HFFc6 (cell line): ENCODE data around the gene RTKN2. TPM values are rescaled to one million over a fixed set of nuclear protein-coding genes. Genes with fewer than 3 reads are reported as not detected.

ENCODE experiments used
- DNase-seq: peaks from one replicate; pipeline ENCODE4 v3.0.0-alpha.2; 2018
- H3K27ac Mint-ChIP-seq: 2 replicates; pipeline ENCODE4 v1.8.0; 2020; ENCODE audit warnings: mild to moderate bottlenecking, mixed read lengths
- H3K27me3 Mint-ChIP-seq: 2 replicates; pipeline ENCODE4 v1.8.0; 2021; ENCODE audit warnings: mild to moderate bottlenecking, moderate library complexity, mixed read lengths; ENCODE audit not compliant: insufficient read depth
- H3K36me3 Mint-ChIP-seq: 2 replicates; pipeline ENCODE4 v1.8.0; 2021; ENCODE audit warnings: low read depth, mixed read lengths
- H3K4me1 Mint-ChIP-seq: 2 replicates; pipeline ENCODE4 v1.8.0; 2020; ENCODE audit warnings: low read depth, mixed read lengths
- H3K4me3 Mint-ChIP-seq: 2 replicates; pipeline ENCODE4 v1.8.0; 2020; ENCODE audit warnings: mild to moderate bottlenecking, moderate library complexity, mixed read lengths
- H3K9me3 Mint-ChIP-seq: 2 replicates; pipeline ENCODE4 v1.8.0; 2020; ENCODE audit warnings: mild to moderate bottlenecking, mixed read lengths
- total RNA-seq, 6 experiments: library from RNA; stranded (reverse); fragmentation: NEBNext Ultra II Directional; extraction: Animal tissue kit (Norgen Biotek cat#: 25700); gene quantifications; 2 replicates in 1 of 6; 3 replicates in 5 of 6; pipeline ENCODE4 v1.2.3, GENCODE V29; 2021
- TF ChIP-seq, protein P1 (sequence below): fragments of 200-600 bp; sonication (generic); IDR thresholded peaks from 2 replicates; pipeline ENCODE4 v1.5.0; 2021; ENCODE audit warnings: antibody characterized with exemption, mild to moderate bottlenecking

The RTKN2 gene
- total RNA-seq, 6 experiments from 2014 or later: 2.9 to 5.5 (median 4.6) TPM

DNA sequence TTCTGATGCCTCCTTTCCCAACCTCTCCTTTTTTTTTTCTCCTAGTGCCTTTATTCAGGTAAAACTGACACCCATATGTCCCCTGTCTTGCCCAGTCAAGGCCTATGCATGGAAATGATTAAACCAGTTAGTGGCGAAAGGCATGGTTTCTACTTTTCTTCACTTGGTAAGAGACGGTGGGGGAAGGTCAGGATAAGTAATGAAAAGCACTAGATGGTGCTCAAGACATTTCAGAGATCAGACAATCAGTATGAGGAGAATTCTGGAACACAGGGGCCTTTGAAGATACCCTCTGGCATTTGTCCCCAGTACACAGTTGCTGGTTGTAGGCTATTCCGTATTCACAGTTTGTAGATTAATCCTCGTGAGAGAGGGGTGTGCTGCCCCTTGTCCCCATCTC, 121.2 kb downstream of the RTKN2 start:
- Mint-ChIP-seq H3K36me3 (peaks cover 11% of the 10 kb centered on the region), H3K4me1 (peaks cover 17% of the 10 kb centered on the region), H3K9me3 (peaks cover 15% of the 10 kb centered on the region), H3K27me3 (no peaks in the 10 kb centered on the region), H3K27ac (no peak overlapping the region), H3K4me3 (no peak overlapping the region)
- TF ChIP-seq, protein P1, sequence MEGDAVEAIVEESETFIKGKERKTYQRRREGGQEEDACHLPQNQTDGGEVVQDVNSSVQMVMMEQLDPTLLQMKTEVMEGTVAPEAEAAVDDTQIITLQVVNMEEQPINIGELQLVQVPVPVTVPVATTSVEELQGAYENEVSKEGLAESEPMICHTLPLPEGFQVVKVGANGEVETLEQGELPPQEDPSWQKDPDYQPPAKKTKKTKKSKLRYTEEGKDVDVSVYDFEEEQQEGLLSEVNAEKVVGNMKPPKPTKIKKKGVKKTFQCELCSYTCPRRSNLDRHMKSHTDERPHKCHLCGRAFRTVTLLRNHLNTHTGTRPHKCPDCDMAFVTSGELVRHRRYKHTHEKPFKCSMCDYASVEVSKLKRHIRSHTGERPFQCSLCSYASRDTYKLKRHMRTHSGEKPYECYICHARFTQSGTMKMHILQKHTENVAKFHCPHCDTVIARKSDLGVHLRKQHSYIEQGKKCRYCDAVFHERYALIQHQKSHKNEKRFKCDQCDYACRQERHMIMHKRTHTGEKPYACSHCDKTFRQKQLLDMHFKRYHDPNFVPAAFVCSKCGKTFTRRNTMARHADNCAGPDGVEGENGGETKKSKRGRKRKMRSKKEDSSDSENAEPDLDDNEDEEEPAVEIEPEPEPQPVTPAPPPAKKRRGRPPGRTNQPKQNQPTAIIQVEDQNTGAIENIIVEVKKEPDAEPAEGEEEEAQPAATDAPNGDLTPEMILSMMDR: no peak
- no peak for DNase-seq

DNA sequence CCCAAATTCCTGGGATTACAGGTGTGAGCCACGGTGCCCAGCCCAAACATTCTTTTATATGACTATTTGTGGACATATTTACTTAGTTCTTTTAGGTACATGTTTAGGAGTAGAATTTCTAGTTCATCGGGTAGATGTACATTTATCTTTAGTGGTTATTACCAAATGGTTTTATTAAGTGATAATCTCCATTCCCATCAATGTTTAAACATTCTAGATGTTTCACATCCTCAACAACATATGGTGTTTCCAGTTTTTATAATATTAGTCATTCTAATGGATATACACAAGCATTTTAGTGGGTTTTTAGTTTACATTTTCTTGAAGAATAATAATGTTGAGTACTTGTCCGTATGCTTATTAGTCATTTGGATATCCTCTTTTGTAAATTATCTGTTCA, 131.7 kb downstream of the RTKN2 start:
- H3K36me3 Mint-ChIP-seq: peaks cover 17% of the 10 kb centered on the region

DNA sequence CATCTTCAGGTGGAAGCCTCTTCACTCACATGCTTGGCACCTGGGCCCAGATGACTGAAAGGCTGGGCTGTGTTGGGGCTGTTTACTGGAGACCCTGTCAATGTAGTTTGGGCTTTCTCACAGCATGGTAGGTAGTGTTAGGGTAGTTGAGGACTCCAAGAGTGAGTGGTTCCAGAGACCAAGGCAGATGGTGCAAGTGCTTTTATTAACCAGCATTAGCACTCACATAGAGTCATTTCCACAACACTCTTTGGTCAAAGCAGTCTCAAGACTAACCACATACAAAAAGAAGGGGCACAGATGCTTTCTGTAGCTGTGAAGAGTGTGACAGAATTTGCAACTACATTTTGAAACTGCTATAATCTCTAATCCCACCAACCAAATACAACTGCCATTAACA, 135.0 kb downstream of the RTKN2 start:
- Mint-ChIP-seq H3K27me3 (peaks cover 1% of the 10 kb centered on the region; the same call in 1 of the 2 replicates), H3K9me3 (peaks cover 18% of the 10 kb centered on the region), H3K4me1 (peaks cover 62% of the 10 kb centered on the region), H3K27ac (no peak overlapping the region), H3K4me3 (no peak overlapping the region), H3K36me3 (peaks cover 22% of the 10 kb centered on the region)
- TF ChIP-seq, protein P1: no peak
- DNase-seq: no peak

More for the DNA sequence above, 131.7 kb downstream of the RTKN2 start:
- Mint-ChIP-seq H3K27me3 (peaks cover 1% of the 10 kb centered on the region), H3K9me3 (peaks cover 12% of the 10 kb centered on the region; the same call in 1 of the 2 replicates), H3K27ac (peak overlapping the region; percentile 50), H3K4me1 (peaks cover 40% of the 10 kb centered on the region), H3K4me3 (no peak overlapping the region)
- peak; percentile 56 for DNase-seq
- TF ChIP-seq, protein P1: no peak

Other genes starting within 250 kb of the RTKN2 start
- 10 to 100 TPM; 10.2 to 14.7 (median 11.3) TPM for gene ZNF365, start 105.5 kb upstream of the RTKN2 start, total RNA-seq